ENCODE results near the gene ENTR1.

Gene ENTR1

GRCh38 chr9:136398286-136398685, 12.1 kb downstream of the ENTR1 start:
- DNase-seq (ENCODE audit: low read depth in 2 of 2, low spot score in 1 of 2), result no peak

- no peak for DNase-seq (ENCODE audit: low read depth in 2 of 2, low spot score in 1 of 2)
Observed at GRCh38 chr9:136397643-136398042, 12.8 kb downstream of the ENTR1 start.

GRCh38 chr9:136396219-136396515, 14.2 kb downstream of the ENTR1 start:
- no peak for DNase-seq (ENCODE audit: low read depth in 2 of 2, low spot score in 1 of 2)

GRCh38 chr9:136395345-136396218, 14.8 kb downstream of the ENTR1 start:
- no peak for DNase-seq (ENCODE audit: low read depth in 2 of 2, low spot score in 1 of 2)

- DNase-seq (ENCODE audit: low read depth in 2 of 2, low spot score in 1 of 2), result no peak
Observed at GRCh38 chr9:136395020-136395340, 15.4 kb downstream of the ENTR1 start.

GRCh38 chr9:136394312-136395019, 15.9 kb downstream of the ENTR1 start:
- DNase-seq (ENCODE audit: low read depth in 2 of 2, low spot score in 1 of 2), result no peak

GRCh38 chr9:136393531-136393930, 16.9 kb downstream of the ENTR1 start:
- DNase-seq (ENCODE audit: low read depth in 2 of 2, low spot score in 1 of 2), result no peak

- no peak for DNase-seq (ENCODE audit: low read depth in 2 of 2, low spot score in 1 of 2)
Observed at GRCh38 chr9:136392538-136393449, 17.6 kb downstream of the ENTR1 start.

- DNase-seq (ENCODE audit: low read depth in 2 of 2, low spot score in 1 of 2), result no peak
Observed at GRCh38 chr9:136391737-136392537, 18.5 kb downstream of the ENTR1 start.

- DNase-seq (ENCODE audit: low read depth in 2 of 2, low spot score in 1 of 2), result no peak
Observed at GRCh38 chr9:136389396-136389795, 21.0 kb downstream of the ENTR1 start.

GRCh38 chr9:136387217-136387616, 23.2 kb downstream of the ENTR1 start:
- DNase-seq (ENCODE audit: low read depth in 2 of 2, low spot score in 1 of 2), result no peak

- no peak for DNase-seq (ENCODE audit: low read depth in 2 of 2, low spot score in 1 of 2)
Observed at GRCh38 chr9:136386018-136386417, 24.4 kb downstream of the ENTR1 start.

- DNase-seq (ENCODE audit: low read depth in 2 of 2, low spot score in 1 of 2), result no peak
Observed at GRCh38 chr9:136385015-136385414, 25.4 kb downstream of the ENTR1 start.

GRCh38 chr9:136383436-136383835, 27.0 kb downstream of the ENTR1 start:
- no peak for DNase-seq (ENCODE audit: low read depth in 2 of 2, low spot score in 1 of 2)

GRCh38 chr9:136381966-136382513, 28.4 kb downstream of the ENTR1 start:
- DNase-seq (ENCODE audit: low read depth in 2 of 2, low spot score in 1 of 2), result no peak

GRCh38 chr9:136381311-136381710, 29.1 kb downstream of the ENTR1 start:
- no peak for DNase-seq (ENCODE audit: low read depth in 2 of 2, low spot score in 1 of 2)

- DNase-seq (ENCODE audit: low read depth in 2 of 2, low spot score in 1 of 2), result no peak
Observed at GRCh38 chr9:136380381-136380780, 30.0 kb downstream of the ENTR1 start.

- no peak for DNase-seq (ENCODE audit: low read depth in 2 of 2, low spot score in 1 of 2)
Observed at GRCh38 chr9:136379891-136380290, 30.5 kb downstream of the ENTR1 start.

- DNase-seq (ENCODE audit: low read depth in 2 of 2, low spot score in 1 of 2), result no peak
Observed at GRCh38 chr9:136379401-136379800, 31.0 kb downstream of the ENTR1 start.

- no peak for DNase-seq (ENCODE audit: low read depth in 2 of 2, low spot score in 1 of 2)
Observed at GRCh38 chr9:136379003-136379287, 31.5 kb downstream of the ENTR1 start.

Data from stimulated activated CD8-positive, alpha-beta memory T cell treated with anti-CD3 and anti-CD28 coated beads, Interleukin-4, amount 100 ng/mL, for 1 hour (primary cell).